NCI-H748 treated with DMSO at 0.1 percent for 48 hours (cell line): ENCODE results near the gene FMNL2.
A peak's percentile ranks its signal among the peaks of the same experiment; 100 is the strongest.

Source experiments
- DNase-seq: peaks from one replicate; lab custom pipeline; 2025; lab: John Stamatoyannopoulos, UW

Gene FMNL2

DNA sequence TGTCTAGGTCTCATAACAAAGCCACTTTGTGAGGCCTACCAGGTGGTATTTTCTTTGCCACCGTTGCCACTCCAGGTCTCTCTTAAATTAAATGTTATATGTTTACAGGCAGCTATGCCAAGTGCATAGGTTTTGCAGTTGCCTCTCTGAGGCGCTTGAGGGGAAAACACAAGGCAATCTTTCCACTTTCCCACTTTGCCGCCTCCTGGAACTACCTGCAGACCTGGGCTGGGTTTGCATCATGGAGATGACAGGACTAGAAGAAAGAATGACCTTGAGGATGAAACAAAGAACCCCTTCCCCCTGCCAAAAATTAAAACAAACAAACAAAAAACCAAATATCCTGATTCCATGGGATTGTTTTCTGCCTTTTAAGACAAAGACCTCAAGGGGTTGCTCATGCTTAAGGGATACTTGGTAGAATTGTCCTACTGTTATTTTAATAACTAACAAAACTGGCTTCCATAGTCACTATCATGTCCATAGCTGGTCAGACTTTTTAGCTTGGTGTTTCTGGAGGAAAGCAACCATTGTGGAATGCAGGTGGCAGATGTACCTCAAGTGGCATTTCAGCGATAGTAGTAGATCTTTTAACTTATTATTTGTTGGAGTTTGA is 222.4 kb downstream of the FMNL2 start:
- no peak for DNase-seq

GRCh38 chr2:152558158-152558984 is 223.4 kb downstream of the FMNL2 start:
- no peak for DNase-seq

- no peak for DNase-seq
Observed at GRCh38 chr2:152559008-152559407, 224.0 kb downstream of the FMNL2 start.

GRCh38 chr2:152560166-152560565 is 225.2 kb downstream of the FMNL2 start:
- no peak for DNase-seq

DNA sequence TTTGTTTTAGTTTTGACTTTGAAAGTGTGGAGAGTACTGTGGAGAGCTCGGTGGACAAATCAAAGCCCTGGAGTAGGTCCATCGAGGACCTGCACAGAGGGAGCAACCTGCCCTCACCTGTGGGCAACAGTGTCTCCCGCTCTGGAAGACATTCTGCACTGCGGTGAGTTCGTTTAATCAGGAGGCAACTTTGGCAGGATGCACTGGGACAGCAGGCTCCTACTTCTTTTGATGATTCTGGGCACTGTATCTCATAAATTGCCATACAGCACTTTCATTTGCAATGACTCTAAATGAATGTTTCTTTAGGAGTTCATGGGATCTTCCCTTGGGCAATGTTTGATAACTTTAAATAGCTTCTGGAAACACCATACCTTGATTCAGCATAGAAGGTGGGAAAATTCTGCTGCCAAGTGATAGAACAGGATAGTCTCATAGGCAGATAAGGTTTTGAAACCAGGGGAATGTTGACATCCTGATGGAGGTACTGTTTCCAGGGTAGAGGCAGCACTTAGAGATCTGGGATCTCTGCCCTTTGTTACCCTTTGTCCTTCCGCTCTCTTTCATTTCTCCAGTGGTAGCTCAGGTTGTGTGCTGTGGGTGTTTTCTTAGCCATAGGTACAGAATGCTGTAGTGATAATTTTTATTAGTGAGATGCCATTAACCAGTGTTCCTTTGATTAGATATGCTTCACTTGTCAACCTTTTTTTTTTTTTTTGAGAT is 226.1 kb downstream of the FMNL2 start:
- no peak for DNase-seq

GRCh38 chr2:152562198-152562884 is 227.4 kb downstream of the FMNL2 start:
- DNase-seq, result no peak

DNA sequence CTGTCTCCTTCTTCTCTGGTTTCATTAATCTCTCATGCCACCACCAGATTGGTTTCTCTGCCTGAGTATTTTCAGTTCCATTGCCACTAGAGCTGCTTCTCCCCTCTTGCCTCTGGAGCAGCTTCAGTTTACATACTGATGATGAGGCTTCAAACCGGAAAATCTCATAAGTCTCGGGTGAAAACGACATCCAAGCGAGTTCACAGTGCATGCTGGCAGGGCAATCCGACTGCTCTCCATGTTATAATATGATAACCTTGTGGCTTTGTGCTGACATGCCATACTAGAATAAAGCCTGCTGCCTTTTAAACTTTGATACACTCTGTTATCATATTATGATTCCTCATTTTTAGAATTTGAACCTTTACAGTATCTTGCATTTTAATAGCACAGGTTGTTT is 228.8 kb downstream of the FMNL2 start:
- DNase-seq, result no peak

DNA sequence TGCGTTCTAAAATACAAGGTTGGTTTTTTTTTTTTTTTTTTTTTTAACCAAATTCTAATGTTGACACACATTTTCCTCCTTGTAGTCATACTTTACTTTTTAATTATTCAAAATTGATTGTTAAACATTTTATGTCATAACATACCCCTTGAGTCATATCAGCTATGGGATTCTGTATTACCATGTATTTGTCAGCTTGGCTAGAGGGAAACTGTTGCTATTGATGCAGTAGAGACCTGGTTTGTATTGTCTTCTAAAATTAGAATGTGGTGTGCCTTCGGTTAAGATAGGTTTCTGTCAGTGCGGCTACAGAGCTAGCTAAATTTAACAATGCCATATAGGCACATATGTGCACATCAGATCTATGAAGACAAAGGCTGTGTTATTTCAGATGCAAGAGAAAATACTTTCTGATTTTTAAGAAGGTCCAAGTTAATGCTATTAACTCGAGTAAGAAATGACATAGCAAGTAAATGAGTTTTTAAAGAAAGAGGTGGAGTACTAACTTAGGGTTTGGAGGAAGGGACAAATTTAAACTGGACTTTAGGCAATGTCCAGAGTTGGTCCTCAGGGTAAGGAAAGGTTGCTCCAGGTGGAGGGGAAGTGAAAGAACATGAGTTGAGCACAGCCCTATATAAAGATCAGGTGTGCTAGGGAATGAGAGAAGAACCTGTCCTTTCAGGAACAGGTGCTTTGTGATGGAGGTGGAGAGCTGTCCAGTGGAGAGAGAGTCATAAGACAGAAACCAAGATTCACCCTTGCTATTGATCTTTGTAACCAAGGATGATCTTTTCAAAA is 230.0 kb downstream of the FMNL2 start:
- no peak for DNase-seq

DNA sequence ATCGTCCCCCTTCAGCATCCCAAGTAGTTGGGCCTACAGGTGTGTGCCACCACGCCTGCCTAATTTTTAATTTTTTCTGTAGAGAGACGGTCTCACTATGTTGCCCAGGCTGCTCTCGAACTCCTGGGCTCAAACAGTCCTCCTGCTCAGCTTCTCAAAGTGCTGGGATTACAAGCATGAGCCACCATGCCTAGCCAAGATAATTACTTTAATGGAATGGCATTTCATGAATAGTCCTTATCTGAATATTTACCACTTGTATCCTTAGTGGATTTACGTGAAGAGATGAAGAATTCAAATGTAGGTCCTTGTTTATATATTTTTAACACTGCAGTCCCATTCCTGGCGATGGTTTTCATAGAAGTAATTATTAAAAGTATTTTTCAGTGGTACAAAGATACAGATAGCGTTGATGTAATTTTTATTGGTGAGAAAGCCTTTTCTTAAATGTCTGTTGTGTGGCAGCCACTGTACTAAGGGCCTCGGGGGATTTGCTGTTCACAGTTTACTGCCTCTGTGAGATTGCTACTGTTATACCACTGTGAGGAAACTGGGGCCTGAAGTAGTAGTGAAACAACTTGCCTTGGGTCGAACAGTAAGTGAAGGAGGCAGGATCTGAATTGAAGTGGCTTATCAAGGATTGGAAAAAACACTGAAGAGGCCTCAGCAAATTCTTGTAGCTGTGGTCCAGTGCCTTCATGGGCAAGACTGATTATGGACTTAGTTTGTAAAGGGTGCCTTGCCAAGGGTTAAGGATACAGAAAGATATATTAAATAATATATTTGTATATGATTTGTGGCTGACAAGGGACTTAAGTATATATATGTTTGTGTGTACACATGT is 231.1 kb downstream of the FMNL2 start:
- no peak for DNase-seq

DNA sequence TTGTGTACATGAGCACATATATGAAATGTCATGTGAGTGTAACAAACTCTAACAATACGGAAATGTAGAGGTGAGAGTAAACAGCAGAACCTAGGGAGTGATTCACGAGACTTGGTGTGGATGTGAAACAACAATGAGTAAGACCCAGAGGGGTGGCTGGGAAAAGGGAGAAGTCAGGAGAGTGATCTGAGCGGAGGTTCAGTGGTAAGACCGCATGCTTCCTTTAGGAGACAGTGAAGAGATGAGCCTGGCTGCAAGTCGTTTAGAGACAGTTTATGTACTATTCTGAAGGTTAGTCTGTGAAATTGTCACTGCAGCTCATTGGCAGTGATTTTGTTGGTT is 231.7 kb downstream of the FMNL2 start:
- DNase-seq, result no peak

GRCh38 chr2:152568531-152568930 is 233.6 kb downstream of the FMNL2 start:
- no peak for DNase-seq

DNA sequence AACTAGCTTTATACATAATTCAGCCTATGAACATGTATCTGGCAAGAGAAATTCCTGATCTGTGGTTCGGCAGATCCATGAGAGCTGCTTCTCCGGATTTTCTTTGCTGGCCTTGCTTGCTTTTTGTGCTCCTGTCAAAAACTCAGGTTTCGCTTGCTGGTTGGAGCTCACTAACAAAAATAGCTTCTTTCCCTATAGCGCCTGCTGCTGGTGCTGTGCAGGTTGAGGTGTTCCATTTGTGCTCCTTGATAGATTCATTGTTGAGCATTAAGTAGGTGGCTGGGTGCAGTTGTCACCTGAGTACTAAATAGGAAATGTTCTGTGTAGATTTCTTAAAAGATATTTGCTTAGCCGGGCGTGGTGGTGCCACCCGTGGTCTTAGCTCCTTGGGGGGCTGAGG is 234.2 kb downstream of the FMNL2 start:
- no peak for DNase-seq

DNA sequence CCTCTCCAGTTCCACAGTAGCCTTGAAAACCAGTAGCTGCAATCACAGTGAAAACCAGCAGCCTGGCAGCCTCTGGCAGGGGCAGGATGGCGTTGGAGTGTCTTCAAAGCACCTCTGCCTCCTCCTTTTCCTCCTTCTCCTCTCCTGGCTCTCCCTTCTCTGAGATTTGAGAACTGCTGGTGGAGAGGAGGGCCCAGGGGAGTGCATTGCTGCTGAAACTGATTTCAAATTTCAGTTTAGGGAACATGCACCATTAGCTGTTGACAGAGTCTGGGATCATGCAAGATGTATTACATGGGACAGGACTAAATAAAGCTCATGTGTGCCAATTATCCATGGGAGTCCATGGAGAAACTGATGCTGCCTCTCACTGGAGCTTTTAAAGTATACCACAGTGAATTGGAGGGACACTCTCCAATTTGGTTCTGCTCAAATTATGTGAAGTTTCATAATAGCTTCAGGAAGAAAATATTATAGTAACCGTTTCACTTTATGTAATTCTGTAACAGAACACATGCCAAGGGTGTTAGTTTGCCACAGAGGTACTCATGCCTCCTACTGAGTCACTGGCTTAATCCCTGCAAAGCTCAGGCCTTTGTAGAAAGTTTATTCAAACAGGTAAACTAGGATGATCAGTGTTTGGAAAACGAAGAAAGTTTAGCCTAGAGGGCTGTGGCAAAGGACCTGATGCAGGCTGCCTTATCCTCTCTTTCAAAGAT is 236.2 kb downstream of the FMNL2 start:
- DNase-seq, result no peak

DNA sequence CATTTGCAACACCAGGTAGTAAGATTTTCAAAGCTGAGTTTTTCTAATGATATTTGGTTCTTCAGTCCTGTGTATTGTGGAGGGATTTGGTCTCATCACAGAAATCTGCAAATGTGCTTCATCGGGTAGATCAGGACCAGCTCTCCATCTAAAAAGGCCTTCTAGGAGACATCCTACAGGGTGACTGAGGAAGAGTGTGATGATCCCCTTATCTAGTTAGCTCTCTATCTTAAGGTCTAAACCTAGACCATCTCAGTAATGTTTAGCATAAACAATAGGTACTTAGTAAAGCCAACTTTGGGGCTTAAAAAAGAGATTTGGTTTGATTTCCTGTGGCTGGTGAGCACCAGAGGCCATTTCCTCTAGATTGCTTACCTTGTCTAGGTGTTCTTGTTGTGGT is 237.1 kb downstream of the FMNL2 start:
- no peak for DNase-seq

GRCh38 chr2:152573168-152573567 is 238.2 kb downstream of the FMNL2 start:
- no peak for DNase-seq

- DNase-seq, result no peak
Observed at GRCh38 chr2:152577579-152577978, 242.6 kb downstream of the FMNL2 start.

DNA sequence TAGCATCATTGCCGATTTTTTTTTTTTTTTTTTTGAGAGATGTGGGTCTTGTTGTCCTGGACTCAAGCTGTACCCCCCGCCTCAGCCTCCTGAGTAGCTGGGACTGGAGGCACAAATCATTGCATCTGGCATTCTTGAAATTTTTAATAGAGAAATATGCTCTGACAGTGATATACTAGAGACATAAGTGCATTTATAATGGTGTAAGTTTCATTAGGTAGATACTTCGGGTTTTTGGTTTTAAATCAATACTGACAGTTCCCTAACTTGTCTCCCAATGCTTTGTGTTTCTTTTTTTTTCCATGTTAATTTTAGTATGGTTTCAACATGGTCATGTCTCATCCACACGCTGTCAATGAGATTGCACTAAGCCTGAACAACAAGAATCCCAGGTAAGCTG is 243.6 kb downstream of the FMNL2 start:
- no peak for DNase-seq

DNA sequence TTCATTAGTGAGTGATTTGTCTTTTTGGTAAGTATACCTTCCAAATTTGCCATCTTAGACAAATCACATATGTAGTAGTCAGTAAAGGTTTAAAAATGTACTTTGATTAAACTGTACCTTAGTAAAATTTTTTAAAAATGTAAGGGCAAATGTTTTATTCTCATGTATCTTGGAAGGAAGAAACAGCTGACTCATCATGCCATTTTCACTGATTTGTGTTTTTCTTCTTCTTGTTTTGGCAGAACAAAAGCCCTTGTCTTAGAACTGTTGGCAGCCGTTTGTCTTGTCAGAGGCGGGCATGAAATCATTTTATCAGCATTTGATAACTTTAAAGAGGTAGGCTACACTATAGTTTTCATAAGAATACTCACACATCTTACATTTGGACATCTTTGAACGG is 245.7 kb downstream of the FMNL2 start:
- no peak for DNase-seq

DNA sequence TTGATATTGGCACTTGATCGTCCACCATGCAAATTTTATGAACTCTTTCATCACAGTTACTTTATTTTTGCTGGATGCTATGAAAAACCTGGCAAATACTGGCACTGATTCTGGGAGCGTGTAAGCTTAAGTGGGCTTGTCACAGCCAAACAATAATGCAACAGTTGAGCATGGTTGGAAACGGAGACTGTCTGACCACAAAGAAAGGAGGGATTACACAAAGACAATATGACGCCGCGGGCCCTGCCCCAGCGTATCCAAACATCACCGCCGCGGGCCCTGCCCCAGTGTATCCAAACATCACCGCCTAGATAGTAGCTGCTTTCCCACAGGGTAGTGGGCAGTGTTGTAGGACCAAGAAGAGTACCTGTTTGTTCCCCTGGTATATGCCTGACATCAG is 246.4 kb downstream of the FMNL2 start:
- peak; percentile 35 for DNase-seq

GRCh38 chr2:152582081-152582480 is 247.1 kb downstream of the FMNL2 start:
- no peak for DNase-seq
